Measurements from ENCODE around the gene TLE3. TPM values are rescaled to one million over a fixed set of nuclear protein-coding genes. Genes with fewer than 3 reads are reported as not detected.

The TLE3 gene
- total RNA-seq, 2 donors from 2014 or later: 157 to 246 TPM

GRCh38 chr15:70002897-70003296 is 94.8 kb downstream of the TLE3 start:
- 97% methylated on average over 2 of the region's 2 CpGs for WGBS
- H3K27ac ChIP-seq: no peak overlapping the region
- DNase-seq (ENCODE audit: low spot score): no peak
- intact Hi-C loops (cut with DNase I): no loop called here
- no peaks in the 10 kb centered on the region for H3K4me1 ChIP-seq (replicated peaks)
- no peak overlapping the region for H3K4me3 ChIP-seq
- no peaks in the 10 kb centered on the region for H3K27me3 ChIP-seq (replicated peaks; ENCODE audit: insufficient read depth)
- no peak for TF ChIP-seq POLR2AphosphoS5 (IDR thresholded peaks at IDR 0.05)
- no peak for TF ChIP-seq CTCF (IDR thresholded peaks at IDR 0.05)
- no peak for TF ChIP-seq POLR2A (IDR thresholded peaks at IDR 0.05)
- no peaks in the 10 kb centered on the region for H3K9me3 ChIP-seq
- no peaks in the 10 kb centered on the region for H3K36me3 ChIP-seq

GRCh38 chr15:70001859-70002258 is 95.9 kb downstream of the TLE3 start:
- H3K27ac ChIP-seq: no peak overlapping the region
- no peaks in the 10 kb centered on the region for H3K4me1 ChIP-seq (replicated peaks)
- no peak for DNase-seq (ENCODE audit: low spot score)
- H3K27me3 ChIP-seq (replicated peaks; ENCODE audit: insufficient read depth): no peaks in the 10 kb centered on the region
- intact Hi-C loops (cut with DNase I): no loop called here
- TF ChIP-seq POLR2A (IDR thresholded peaks at IDR 0.05) (no peak), CTCF (IDR thresholded peaks at IDR 0.05) (no peak), POLR2AphosphoS5 (IDR thresholded peaks at IDR 0.05) (no peak)
- no peak overlapping the region for H3K4me3 ChIP-seq
- 88% methylated on average over 4 of the region's 4 CpGs for WGBS
- no peaks in the 10 kb centered on the region for H3K9me3 ChIP-seq
- H3K36me3 ChIP-seq: no peaks in the 10 kb centered on the region

- intact Hi-C loops (cut with DNase I): no loop called here
- 94% methylated on average over 17 of the region's 17 CpGs for WGBS
These were observed 98.2 kb downstream of the TLE3 start for GRCh38 chr15:69999392-70000085.

GRCh38 chr15:69998541-69999391 is 99.0 kb downstream of the TLE3 start:
- no peak for DNase-seq (ENCODE audit: low spot score)
- no peak overlapping the region for H3K27ac ChIP-seq
- no peaks in the 10 kb centered on the region for H3K27me3 ChIP-seq (replicated peaks; ENCODE audit: insufficient read depth)
- no peaks in the 10 kb centered on the region for H3K36me3 ChIP-seq
- TF ChIP-seq POLR2AphosphoS5 (IDR thresholded peaks at IDR 0.05) (no peak), POLR2A (IDR thresholded peaks at IDR 0.05) (no peak), CTCF (IDR thresholded peaks at IDR 0.05) (no peak)
- no peak overlapping the region for H3K4me3 ChIP-seq
- intact Hi-C loops (cut with DNase I): no loop called here
- no peaks in the 10 kb centered on the region for H3K9me3 ChIP-seq
- no peaks in the 10 kb centered on the region for H3K4me1 ChIP-seq (replicated peaks)
- WGBS: 96% methylated on average over 14 of the region's 15 CpGs

More at GRCh38 chr15:69999392-70000085, 98.2 kb downstream of the TLE3 start:
- no peak for DNase-seq (ENCODE audit: low spot score)
- Histone ChIP-seq H3K36me3 (no peaks in the 10 kb centered on the region), H3K27ac (no peak overlapping the region), H3K9me3 (no peaks in the 10 kb centered on the region), H3K27me3 (replicated peaks; ENCODE audit: insufficient read depth) (no peaks in the 10 kb centered on the region), H3K4me3 (no peak overlapping the region), H3K4me1 (replicated peaks) (no peaks in the 10 kb centered on the region)
- no peak for TF ChIP-seq POLR2A (IDR thresholded peaks at IDR 0.05)
- TF ChIP-seq POLR2AphosphoS5 (IDR thresholded peaks at IDR 0.05): no peak
- no peak for TF ChIP-seq CTCF (IDR thresholded peaks at IDR 0.05)

All from prostate gland (tissue), 2 donors.